Measurements from ENCODE around the gene TARM1. TPM values are rescaled to one million over a fixed set of nuclear protein-coding genes. Genes with fewer than 3 reads are reported as not detected.

TARM1 gene
- total RNA-seq, result not detected in 2 replicates

DNA sequence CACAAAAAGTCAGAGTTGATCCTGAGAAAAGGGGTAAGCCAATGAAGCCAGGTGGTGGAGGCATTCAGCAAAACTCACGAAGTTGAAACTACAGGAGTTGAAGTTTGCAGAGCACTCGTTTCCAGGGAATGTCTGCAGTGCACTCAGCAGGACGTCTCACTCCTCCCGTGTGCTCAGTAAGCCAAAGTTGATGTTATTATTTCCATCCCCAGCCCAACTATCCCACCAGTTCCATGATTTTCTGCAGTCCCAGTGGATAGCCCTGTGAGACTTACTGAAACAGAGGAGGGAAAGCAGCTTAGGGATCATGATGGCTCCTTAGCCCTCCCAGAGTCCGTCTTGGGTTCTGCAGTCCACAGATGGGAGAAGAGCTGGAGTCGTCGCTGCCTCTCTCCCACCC, at the start of gene TARM1:
Gene TARM1 (minus strand): TSS at position 334 of the 400 bp plus-strand sequence. CDS start 25 bp downstream, at position 309.

DNA sequence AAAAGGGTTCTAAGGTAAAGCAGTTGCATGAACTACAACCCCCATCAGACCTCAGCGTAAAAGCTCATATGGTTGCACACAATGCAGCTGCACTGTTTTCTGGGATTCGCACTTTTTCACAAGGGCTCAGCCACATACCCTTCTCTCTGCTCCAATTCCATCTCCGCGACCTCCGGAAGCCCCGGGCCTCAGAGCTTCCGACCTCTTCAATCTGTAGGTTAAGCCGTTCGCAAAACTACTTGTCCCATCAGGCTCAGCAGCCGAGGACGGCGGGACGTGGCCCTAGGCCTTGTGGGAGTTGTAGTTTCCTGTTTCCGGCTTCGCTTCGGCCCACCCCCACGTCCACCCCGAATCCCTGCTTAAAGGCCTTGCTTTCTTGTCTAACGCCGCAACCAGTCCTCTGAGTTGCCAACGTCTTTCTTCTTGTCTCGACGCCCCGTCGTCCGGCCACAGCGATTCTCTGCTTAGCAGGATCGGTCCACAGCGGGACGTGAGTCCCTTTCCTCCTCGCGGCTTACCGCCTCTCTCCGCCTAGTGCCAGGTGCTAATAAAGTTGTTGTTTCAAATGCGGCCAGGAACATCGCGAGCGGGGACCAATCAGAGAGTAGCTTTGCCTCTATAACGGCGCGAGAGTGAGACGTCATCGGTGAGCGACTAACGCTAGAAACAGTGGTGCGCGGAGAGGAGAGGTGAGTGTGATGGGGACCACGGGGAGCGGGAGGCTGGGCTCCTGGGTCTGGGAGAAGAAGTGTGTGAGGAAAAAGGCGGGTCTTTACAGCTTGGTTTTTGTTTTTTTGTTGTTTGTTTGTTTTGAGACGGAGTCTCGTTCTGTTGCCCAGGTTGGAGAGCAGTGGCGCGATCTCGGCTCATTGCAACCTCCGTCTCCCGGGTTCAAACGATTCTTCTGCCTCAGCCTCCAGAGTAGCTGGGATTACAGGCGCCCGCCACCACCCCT, 34.2 kb upstream of the TARM1 start, which contains the start of the genes PRPF31 and TFPT:
Gene PRPF31 (plus strand): TSS at position 646 of the 955 bp plus-strand sequence. CDS start 2,525 bp downstream, outside the sequence.
Gene TFPT (minus strand): TSS at position 549 of the 955 bp plus-strand sequence. CDS start 388 bp downstream, at position 161.

DNA sequence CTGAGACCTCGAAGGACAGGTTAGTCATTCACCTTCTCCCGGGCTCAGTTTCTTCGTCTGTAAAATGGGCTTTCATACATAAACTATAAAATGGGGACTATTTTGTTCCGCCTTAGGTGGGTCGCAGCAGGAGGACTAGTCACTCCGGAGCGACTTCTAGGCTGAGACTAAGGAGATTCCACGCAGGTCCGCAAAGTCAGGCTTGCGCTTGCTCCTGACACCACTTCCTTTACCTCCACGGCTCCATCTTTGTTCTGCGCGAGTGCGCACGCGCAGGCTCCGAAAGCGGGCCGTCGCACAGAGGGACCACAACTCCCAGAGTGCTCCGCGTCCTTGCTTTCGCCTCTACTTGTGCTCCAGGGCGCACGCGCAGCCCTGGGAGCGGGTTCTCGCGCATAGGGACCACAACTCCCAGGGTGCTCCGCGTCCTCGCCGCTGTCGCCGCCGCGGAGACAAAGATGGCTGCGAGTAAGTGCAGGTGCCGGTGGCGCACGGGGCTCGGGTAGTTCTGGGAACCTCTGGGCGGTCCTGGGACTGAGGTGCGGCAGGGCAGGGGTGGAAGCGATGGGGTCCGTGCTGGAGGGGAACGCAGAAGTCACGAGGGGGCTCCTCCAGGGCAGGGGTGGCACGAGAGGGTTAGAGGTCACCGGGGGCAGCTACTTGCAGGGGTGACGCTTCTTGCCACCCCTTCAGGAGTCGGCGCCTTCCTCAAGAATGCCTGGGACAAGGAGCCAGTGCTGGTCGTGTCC, 21.4 kb upstream of the TARM1 start, which contains the start of gene NDUFA3:
Gene NDUFA3 (plus strand): TSS at position 435 of the 749 bp plus-strand sequence. CDS start 24 bp downstream, at position 459.

DNA sequence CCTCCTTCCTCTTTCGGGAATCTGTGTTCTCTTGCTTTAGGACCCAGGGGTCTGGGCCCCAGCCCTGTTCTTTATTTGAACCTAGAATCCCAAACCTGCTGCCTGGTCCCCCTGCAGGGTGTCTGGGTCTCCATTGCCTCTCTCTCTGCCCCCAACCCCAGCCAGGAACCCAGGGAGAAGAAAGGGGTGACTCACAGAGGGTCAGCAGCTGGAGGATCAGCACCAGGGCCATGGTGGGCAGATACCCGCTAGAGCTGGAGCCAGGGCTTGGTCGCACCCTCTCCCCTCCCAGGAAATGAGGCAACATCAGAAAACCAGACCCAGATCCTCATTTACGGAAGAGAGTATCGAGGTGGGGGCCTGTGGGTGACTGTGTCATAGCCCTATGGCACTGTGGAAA, 19.4 kb upstream of the TARM1 start, which contains the start of gene OSCAR:
Gene OSCAR (minus strand): TSS at position 243 of the 400 bp plus-strand sequence. CDS start 11 bp downstream, at position 232.

DNA sequence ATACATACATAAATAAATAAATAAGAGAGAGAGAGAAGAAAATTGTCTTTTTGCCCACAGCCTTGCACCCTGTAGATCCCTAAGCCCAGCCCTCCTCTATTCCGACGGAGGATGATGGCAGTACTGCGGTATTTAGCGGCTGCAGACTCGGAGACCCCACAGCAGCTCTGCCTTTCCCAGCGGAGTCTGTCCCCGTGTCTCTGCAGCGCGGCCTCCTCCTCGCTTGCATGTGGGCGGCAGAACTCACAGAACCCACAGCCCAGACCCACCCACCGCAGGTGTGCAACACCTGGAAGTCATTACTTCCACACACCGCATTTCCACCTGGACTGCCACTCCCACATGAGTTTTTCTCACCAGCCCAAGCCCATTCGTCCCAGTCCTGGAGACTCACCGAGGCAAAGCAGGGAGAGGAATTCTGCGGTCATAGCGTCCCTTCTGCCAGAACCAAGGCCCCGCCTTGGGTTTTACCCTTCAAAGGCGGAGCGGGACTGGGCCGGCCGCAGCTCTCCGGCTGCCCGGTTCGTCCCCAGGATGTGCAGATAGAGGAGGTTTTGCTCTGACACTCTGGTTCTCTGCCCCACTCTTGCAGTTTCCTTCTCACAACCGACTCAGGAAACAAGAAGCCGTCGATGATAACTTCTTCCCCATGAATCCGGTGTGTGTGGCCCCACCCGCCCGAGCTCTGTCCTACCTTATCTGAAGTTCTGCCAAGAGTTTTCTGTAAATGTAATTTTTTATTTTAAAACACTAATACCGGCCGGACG, 17.6 kb downstream of the TARM1 start, which contains the start of gene VSTM1:
Gene VSTM1 (minus strand): TSS at position 548 of the 767 bp plus-strand sequence. CDS start 120 bp downstream, at position 428.

Other genes with a start within 250 kb of the TARM1 start
- gene MYADM, start 213.5 kb downstream of the TARM1 start, total RNA-seq, result 41.5 and 49.5 TPM in 2 replicates
- gene PRKCG, start 199.2 kb downstream of the TARM1 start, total RNA-seq, result not detected in 2 replicates
- 3.5 and 9.0 TPM in 2 replicates for gene CACNG7, start 172.1 kb downstream of the TARM1 start, total RNA-seq
- 0.39 and 1.1 TPM in 2 replicates for gene CACNG8, start 118.4 kb downstream of the TARM1 start, total RNA-seq
- 0.68 and 1.8 TPM in 2 replicates for gene CACNG6, start 89.7 kb downstream of the TARM1 start, total RNA-seq
- not detected in 2 replicates for gene VSTM1, start 17.5 kb downstream of the TARM1 start, total RNA-seq
- 0.69 TPM in 1 of 2 replicates, not detected in the other for gene OSCAR, start 19.4 kb upstream of the TARM1 start, total RNA-seq
- 5.2 and 6.7 TPM in 2 replicates for gene NDUFA3, start 21.5 kb upstream of the TARM1 start, total RNA-seq
- 16.7 and 22.3 TPM in 2 replicates for gene TFPT, start 34.3 kb upstream of the TARM1 start, total RNA-seq
- gene PRPF31, start 34.4 kb upstream of the TARM1 start, total RNA-seq, result 38.3 and 47.2 TPM in 2 replicates
- gene CNOT3, start 56.4 kb upstream of the TARM1 start, total RNA-seq, result 29.0 and 71.3 TPM in 2 replicates
- 2.6 and 4.3 TPM in 2 replicates for gene LENG1, start 78.4 kb upstream of the TARM1 start, total RNA-seq
- 0.44 TPM in 1 of 2 replicates, not detected in the other for gene TMC4, start 91.8 kb upstream of the TARM1 start, total RNA-seq
- gene MBOAT7, start 108.2 kb upstream of the TARM1 start, total RNA-seq, result 146 and 153 TPM in 2 replicates
- 114 and 134 TPM in 2 replicates for gene TSEN34, start 109.9 kb upstream of the TARM1 start, total RNA-seq
- gene RPS9, start 119.5 kb upstream of the TARM1 start, total RNA-seq, result 2,120 and 2,256 TPM in 2 replicates
- gene LILRB3, start 141.6 kb upstream of the TARM1 start, total RNA-seq, result not detected in 2 replicates
- gene LILRA6, start 161.4 kb upstream of the TARM1 start, total RNA-seq, result not detected in 2 replicates
- not detected in 2 replicates for gene LILRB5, start 175.9 kb upstream of the TARM1 start, total RNA-seq
- gene LILRB2, start 199.7 kb upstream of the TARM1 start, total RNA-seq, result not detected in 2 replicates
- not detected in 2 replicates for gene LILRA5, start 231.8 kb upstream of the TARM1 start, total RNA-seq